HG03175 (cell line): ENCODE measurements around the gene CD4.
A peak's percentile ranks its signal among the peaks of the same experiment; 100 is the strongest.

Source experiments
- ATAC-seq: cut with Tn5 transposase; IDR thresholded peaks from one replicate; pipeline ENCODE4 v1.9.1; 2021; ENCODE audit warnings: mild to moderate bottlenecking, moderate library complexity; ENCODE audit not compliant: unreplicated experiment

The CD4 gene

DNA sequence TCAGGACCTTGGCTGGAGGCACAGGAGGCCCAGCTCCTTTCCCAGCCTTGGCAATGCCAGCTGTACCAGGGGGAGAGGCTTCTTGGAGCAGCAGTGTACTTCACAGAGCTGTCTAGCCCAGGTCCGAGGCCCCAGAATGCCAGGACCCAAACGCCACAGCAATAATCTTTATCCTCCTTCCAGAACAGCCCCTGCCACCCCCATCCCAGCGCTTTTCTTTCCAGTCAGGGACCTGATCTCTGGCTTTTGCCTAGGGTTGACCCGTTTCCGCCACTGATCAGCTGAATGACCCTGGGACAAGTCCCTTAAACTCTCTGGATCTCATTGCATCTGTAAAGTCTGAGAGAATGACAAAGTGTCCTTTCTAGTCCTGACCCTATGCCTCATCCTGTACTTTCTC lies 11.9 kb upstream of the CD4 start:
- ATAC-seq = no peak

DNA sequence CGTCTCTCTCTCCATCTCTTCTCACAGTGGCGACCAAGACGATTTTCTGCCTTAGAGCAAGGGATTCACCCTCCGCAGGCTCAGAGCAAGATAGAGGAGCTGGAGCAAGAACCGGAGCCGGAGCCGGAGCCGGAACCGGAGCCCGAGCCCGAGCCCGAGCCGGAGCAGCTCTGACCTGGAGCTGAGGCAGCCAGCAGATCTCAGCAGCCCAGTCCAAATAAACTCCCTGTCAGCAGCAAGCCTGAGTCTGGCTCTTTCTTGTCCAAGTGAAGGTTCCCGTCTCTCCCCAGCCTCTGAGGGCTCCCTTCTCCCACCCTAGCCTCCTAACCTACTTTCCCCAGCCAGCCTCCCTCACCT lies 11.1 kb upstream of the CD4 start:
- no peak for ATAC-seq

- peak; percentile 81 for ATAC-seq
Measured at GRCh38 chr12:6778574-6779550, 10.5 kb upstream of the CD4 start.

DNA sequence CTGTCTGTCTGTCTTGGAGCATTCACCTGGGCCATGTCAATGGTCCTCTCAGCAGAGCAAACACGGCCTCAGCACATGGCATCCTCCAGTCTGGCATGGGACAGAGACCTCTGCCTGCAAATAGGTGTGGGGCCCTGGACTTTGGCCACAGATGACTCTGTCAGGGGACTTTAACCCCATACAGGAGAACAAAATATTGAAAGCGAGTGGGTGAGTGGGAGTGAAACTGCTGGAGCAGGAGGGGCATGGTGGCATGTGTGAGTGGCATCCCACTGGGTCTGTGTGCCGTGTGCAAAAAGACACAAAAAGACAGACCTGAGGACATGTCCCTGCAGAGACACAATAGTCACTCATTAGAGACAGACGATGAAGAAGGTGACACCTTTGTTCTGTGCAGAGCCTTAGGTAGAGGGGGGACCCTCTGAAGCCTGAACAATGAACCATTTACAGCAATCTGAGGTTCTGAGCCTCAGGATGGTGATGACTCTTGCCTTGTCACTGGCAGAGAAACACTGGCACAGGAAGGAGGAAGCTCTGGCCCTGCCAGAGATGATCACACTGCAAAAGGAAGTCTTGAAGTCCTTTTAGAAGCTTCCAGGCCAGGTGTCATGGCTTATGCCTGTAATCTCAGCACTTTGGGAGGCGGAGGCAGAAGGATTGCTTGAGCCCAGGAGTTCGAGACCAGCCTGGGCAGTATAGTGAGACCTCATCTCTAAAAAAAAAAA lies 9.5 kb upstream of the CD4 start:
- ATAC-seq = no peak

DNA sequence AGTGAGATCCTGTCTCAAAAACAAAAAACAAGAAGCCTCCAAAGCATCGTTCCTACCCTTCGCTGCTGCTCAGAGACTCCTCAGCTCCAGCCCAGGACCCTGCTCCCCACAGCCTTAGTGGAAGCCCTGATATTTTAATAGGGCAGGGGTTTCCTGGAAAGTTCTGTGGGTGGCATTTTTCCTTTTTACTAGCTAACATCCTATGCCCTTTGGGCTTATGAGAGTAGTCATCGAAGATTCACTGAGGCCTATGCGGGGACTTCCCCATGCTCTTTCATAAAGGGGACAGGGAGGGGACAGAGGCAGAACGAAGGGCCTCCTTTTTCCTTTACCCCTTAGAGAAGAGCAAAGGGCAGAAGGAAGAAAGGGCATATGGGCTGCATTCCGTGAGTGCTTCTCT lies 8.8 kb upstream of the CD4 start:
- ATAC-seq = no peak

DNA sequence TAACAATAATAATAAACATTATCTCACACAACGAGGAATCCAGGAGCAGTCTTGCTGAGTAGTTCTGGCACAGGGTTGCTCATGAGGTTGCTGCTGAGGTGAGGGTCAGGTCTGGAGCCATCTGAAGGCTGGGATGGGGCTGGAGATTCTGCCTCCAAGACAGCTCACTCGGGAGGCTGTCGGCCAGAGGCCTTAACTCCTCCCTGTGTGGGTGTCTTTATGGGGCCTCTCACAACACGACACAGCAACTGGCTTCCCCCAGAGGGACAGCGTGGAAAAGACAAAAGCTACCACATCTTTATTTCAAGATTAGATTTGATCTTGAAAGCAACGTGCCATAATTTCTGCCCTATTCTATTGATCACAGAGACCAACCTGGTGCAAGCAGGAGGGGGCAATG lies 7.2 kb upstream of the CD4 start:
- ATAC-seq = no peak

GRCh38 chr12:6782850-6783566 lies 6.3 kb upstream of the CD4 start:
- ATAC-seq = no peak

DNA sequence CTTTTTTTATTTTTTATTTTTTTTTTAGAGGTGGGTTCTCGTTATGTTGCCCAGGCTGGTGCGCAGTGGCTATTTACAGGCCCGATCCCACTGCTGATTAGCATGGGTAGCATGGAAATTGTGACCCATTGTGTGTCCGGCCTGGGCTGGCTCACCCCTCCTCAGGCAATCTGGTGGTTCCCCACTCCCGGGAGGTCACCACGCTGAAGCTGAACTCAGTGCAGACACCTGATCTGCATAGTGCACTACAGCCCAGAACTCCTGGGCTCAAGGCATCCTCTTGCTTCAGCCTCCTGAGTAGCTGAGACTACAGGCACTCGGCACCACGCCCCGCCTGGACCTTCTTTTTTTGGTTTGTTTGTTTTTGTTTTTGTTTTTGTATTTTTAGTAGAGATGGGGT lies 5.5 kb upstream of the CD4 start:
- no peak for ATAC-seq

DNA sequence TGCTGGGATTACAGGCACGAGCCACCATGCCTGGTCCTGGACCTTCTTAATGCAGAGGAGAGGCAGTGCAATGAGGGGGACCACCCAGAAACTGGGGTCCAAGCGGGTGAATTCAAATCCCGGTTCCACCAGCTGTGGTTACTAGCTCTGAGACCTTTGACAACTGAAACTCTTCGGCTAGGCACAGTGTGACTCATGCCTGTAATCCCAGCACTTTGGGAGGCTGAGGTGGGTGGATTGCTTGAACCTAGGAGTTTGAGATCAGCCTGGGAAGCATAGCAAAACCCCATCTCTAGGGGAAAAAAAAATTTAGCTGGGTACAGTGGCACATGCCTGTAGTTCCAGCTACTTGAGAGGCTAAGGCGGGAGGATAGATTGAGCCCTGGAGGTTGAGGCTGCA lies 5.0 kb upstream of the CD4 start:
- ATAC-seq = no peak

DNA sequence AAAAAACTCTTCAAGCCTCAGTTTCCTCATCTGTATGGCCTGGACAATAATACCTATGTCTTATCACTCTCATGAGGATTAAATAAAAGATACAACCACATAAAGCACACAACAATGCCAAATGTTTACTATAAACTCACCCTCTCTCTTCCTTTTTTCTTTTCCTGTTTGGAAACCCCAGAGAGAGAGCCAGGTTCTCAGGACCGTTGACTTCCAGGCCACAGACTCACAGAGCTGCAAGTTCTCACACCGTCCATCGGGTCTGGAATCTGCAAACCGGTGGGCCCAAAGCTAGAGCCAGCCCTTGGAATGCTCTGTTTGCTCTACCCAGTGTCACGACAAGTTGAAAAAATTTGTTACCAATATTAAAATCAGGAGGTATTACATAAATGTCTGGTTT lies 4.6 kb upstream of the CD4 start:
- ATAC-seq = no peak

DNA sequence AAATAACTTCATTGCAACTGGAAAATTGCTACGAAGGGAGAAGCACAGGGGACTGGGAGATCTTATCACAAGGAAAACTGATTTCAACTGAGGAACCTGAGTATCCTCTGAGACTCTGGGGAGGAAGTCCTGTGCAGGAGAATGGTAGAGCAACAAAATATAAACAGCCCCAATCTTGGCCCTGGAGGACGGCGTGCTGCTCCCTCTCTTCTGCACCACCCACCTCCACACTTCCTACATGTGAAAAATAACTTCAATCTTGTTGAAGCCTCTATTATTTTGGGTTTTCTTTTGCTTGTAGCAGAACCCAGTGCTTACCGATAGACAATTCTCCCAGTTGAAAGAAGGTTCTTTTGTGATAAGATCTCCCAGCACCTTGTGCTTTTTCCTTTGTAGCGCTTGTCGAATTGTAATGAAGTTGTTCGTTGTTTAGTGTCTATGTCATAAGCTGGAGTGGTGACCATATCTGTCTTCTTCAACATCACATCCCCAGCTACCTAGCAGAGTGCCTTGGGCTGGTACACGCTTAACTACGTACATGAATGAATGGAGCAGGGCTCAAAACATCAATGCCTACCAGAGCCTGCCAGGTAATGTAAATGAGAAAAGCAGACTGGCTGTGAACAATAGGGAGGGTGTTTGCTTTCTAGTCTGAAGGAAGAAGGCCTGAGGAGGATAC lies 2.8 kb upstream of the CD4 start:
- ATAC-seq = no peak

DNA sequence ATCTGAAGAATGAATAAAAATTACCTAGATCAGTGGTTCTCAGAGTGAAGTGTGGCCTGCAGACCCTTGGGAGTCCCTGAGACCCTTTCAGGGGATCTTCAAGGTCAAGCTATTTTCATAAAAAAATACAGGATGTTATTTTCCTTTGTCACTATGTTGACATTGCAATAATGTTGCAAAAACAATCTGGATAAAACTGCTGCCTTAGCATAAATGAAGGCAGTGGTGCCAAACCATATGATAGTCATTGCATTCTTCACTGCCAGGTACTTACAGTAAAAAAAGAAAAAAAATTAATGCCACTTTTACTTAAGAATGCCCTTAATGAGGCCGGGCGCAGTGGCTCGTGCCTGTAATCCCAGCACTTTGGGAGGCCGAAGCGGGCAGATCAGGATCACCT lies 2.0 kb upstream of the CD4 start:
- no peak for ATAC-seq

DNA sequence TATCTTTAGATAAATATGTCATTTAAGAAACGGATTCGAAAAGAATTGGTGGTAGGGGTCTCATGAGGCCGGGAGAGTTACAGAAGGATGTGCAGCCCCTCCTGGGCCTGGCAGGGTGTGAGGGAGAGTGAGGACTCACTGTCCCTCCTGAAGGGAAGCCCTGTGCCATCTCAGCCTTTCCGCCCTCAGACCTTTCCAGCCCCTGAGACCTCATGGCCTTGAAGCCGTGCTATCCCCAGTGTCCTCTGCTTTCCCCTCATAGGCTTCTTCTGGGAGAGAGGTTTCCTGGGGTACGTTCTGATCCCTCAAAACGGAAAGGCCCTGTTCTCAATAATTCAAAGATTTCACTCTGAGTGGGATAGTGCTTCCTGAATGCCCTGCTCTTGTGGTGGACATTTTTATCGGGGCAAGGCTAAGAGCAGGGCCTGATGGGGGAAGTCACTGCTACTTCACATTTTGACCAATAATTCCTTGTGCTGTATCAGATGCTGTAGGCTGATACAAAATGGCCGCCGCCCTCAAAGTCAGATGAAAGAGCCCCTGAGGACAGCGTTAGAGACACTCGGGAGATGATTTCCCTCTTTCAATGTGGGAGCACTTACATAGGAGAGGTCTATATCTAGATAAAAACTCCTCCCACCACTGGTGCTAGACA lies 1.3 kb downstream of the CD4 start:
- no peak for ATAC-seq

DNA sequence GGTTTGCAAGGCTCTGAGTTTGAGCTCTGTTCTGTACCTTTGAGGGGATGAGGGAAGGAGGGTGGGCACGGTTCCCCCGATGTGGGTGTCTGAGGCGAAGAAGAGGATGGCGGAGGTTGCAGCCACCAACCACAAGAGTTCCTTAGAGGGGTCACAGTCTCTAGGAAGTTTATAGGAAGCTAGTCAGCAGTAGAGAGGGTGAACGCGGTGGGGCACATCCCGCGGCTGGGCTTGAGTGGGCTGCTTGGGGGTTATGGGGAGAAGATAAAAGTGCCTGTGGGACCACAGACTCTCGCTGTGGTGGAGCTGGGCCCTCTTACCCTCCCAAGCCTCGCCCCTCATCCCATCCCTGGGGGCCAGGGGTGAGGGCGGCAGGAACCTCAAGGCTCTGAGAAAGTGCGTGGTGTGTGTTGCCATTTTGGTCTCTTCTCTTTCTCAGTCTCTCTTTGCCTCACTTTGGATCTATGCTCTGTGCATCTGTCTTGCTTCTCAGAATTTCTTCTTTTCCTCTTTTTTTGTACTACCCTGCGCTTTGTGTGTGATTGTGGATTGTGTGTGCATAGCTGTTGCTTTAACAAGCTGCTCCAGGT lies 2.7 kb downstream of the CD4 start:
- no peak for ATAC-seq

DNA sequence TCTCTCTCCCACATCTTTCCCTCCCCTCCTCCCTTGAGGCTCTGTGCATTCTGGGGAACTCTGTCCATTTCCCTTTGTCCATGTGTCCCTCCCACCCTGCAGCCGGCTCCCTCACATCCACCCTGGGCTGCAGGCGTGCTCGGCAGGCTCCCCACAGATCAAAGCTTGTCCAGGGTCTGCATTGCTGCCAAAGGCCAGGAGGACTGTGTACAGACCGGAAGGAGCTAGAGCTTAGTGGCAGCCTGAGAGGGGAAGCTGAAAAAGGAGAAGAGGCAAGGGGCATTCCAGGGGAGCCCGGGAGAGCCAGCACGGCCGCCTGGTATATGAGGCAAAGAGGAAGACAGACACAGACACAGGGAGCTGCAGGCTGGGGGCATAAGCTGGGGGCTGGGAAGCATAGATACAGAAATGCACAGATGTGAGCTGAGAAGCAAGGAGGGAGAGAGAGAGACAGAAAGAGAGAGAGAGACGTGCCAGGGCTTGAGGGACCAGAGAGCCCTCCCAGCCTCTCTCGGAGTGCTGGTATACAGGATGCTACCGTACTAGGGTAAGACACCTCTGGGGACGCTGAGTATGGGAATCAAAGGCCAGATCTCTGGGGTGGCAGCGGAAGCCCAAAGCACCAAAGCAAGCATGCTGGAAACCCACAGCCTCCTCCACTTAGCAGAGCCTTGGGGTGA lies 3.3 kb downstream of the CD4 start:
- no peak for ATAC-seq

DNA sequence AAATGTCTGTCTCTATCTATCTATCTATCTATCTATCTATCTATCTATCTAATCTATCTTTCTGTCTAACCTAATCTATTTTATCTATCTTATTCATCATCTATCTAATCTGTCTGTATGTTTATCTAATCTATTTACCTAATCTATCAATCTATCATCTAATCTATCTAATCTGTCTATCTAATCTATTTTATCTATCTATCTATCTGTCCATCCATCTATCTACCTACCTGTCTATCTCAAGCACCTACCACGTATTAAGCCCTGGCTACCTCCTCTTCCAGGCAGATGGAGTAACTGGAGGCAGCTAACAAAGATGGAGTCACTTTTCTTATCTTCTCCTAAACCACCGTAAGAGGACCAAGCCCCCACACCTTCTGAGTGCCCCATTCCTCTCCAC lies 5.8 kb downstream of the CD4 start:
- ATAC-seq = no peak

GRCh38 chr12:6796576-6796975 lies 7.2 kb downstream of the CD4 start:
- no peak for ATAC-seq

DNA sequence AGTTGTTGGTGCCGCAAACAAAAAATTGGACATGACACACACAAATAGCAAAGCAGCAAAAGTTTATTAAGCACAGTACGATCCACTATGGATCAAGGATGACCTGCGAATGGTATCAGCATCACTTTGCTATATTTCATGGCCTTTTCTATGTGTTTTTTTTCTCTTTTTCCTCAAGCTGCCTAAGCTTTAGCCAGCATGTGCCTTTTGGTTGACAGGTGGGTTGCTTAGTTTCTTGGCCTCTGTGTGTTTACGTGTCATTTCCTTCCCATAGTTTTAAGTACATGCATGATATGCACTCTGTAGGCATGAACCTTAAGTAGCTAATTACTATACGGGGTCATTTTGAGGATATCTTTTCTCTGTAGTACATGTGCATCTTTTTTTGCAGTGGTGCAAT lies 9.8 kb downstream of the CD4 start:
- no peak for ATAC-seq

- ATAC-seq = no peak
Measured at GRCh38 chr12:6807170-6807569, 17.8 kb downstream of the CD4 start.

- no peak for ATAC-seq
Measured at GRCh38 chr12:6809056-6809455, 19.7 kb downstream of the CD4 start.
